ENCODE measurements around the gene MAP3K13.
"Not testable (repeated sequence)": the region's sequence is repeated elsewhere in the genome, so short reads cannot be mapped to it uniquely, and the experiment has no call there.

Gene MAP3K13

DNA sequence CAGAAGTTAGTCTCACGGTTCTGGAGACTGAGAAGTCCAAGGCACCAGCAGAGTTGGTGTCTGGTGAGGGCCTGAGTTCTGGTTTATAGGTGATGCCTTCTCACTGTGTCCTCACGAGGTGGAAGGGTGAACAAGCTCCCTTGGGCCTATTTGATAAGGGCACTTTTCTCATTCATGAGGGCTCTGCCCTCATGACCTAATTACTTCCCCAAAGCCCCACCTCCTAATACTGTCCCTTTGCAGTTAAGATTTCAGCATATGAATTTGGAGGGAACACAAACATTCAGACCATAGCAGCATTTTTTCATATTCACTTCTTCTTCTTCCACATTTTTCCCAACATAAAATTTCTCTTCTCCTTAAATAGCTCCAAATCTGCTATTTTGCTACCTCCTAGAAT, 94.4 kb downstream of the MAP3K13 start:
- no peak for DNase-seq

- no peak for DNase-seq
Measured at GRCh38 chr3:185460309-185460708, 97.4 kb downstream of the MAP3K13 start.

- no peak for DNase-seq
Measured at GRCh38 chr3:185460719-185461350, 97.9 kb downstream of the MAP3K13 start.

DNA sequence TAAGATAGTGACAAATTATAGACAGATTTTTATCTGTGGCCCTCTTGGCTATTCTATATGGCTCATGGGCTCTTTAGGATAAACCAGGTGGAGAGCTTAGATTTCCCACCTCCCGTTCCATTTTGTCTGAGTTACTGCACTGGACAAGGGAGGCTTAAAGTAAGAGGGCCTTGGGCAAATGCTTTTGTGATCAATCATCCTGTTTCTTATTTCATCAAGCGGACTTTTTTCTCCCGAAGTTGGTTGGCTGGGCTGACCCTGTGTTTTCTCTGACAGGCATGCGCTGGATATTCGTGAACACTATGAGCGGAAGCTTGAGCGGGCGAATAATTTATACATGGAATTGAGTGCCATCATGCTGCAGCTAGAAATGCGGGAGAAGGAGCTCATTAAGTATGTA, 102.5 kb downstream of the MAP3K13 start:
- no peak for DNase-seq

DNA sequence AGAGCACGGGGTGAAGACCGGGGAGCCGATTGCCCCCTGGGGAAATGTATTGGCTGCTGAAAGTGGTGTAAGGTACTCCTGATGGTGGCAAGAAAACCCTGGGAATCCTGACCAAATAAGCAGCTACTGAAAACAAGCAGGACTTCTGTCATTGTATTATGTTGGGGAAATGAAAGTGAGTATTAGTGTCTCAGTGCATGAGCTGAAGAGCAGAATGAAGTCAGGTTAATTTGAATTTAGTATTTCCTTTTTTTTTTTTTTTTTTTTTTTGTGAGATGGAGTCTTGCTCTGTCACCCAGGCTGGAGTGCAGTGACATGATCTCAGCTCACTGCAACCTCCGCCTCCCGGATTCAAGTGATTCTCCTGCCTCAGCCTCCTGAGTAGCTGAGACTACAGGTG, 103.2 kb downstream of the MAP3K13 start:
- DNase-seq, result not testable (repeated sequence)

DNA sequence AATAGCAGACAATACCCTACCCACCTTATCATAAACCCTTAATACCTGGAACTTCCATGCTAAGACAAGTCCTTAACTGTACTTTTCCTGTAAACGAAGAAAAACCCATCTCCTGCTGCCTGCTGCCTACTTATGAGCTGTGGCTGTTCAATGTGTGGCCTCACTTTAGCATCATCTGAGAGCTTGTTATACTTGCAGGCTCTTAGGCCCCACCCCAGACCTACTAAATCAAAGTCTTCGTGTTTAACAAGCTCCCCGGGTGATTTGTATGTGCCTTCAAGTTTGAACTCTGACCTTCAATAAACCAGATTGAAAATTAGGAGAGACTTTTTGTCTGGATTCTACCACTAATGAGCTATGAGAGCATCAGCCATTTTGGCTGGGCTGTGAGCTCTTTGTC, 106.6 kb downstream of the MAP3K13 start:
- DNase-seq, result no peak

DNA sequence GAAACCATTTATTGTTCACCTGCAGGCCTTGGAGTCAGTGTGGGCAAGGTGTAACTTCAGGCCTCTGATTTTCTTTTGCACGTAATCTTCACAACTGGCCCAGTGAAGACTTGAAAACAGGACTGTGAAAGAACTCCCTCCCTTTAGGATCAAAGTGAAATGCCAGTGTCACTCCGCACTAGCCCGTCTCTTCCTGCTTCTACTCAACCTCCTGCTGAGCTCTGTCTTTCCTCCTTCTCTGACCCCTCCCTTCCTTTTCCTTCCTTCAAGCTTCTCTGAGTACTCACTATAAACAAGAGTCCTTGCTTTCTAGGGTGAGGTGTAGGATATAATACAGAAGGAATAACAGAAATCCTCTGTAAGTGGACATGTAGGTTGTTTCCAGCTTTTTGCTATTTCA, 107.4 kb downstream of the MAP3K13 start:
- no peak for DNase-seq

DNA sequence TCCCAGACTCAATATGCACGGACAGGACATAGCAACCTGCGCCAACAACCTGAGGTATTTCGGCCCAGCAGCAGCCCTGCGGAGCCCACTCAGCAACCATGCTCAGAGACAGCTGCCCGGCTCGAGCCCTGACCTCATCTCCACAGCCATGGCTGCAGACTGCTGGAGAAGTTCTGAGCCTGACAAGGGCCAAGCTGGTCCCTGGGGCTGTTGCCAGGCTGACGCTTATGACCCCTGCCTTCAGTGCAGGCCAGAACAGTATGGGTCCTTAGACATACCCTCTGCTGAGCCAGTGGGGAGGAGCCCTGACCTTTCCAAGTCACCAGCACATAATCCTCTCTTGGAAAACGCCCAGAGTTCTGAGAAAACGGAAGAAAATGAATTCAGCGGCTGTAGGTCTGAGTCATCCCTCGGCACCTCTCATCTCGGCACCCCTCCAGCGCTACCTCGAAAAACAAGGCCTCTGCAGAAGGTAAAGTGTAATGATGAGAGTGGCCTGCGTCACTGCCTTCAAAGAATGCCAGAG, 110.4 kb downstream of the MAP3K13 start:
- DNase-seq, result no peak

DNA sequence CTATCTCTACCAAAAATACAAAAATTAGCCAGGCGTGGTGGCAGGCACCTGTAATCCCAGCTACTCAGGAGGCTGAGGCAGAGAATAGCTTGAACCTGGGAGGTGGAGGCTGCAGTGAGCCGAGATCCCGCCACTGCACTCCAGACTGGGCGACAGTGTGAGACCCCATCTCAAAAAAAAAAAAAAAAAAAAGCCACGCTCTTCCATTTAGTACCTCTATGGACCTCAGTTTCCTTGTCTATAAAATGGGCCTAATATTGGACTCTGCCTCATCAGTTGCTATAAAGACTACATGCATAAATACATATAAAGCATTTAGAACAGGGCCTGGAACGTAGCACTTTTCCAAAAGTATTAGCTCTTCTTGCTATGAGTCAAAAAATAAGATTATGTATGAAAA, 112.0 kb downstream of the MAP3K13 start:
- DNase-seq, result not testable (repeated sequence)

DNA sequence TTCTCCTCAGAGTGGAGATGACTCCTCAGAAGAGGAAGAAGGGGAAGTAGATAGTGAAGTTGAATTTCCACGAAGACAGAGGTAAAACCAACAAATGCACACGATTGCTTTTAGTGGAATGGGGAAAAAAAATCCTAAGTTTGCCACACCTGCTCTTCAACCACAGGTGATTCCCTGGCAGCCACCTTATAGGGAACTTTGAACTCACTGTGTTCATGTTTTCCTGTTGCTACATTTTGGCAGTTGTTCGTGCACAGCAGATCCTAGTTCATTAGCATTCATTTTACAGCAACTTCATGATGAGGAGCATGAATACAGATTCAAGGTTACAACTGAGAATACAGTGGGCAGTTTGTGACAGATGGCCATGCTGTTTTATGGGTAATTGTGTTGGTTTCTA, 114.4 kb downstream of the MAP3K13 start:
- DNase-seq, result no peak

DNA sequence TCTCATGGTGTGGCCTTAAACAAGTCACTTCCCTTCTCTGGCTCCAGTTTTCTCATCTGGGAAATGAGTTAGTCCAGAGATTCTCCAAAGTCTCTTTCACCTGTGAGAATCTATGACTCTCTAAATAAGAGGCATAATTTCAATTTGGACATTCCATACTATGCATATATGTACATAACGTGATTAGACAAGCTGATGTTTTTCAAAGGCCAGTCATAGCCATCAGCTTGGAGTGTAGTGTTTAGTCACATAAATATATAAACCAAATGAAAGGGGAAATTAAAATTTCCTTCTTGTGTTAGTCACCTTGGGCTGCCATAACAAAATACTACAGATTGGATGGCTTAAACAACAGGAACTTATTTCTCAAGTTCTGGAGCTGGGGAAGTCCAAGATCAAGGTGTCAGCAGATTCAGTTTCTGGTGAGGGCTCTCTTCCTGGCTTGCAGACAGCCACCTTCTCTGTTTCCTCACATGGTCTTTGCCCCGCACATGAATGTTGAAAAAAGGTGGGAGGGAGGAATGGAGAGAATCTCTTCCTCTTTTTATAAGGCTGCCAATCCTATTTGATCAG, 116.5 kb downstream of the MAP3K13 start:
- no peak for DNase-seq

DNA sequence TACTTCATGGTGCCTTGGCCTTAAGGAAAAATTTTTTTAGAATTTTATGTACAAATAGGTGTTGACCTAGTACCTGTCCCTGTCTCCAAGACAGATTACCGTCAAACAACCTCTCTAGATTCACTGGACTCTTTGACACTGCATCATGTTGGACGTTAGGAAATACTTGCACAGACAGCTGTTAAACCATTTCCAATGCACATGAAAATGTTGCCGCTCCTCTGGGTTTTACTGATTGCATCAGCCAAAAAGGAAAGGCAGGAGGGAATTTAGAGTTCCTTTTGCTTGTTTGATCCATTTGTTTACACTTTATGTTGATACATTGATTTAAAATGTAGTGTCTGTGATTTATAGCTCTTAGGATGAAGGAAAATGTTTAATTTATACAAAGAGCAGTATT, 121.4 kb downstream of the MAP3K13 start:
- no peak for DNase-seq

GRCh38 chr3:185486394-185486793, 123.5 kb downstream of the MAP3K13 start:
- no peak for DNase-seq

DNA sequence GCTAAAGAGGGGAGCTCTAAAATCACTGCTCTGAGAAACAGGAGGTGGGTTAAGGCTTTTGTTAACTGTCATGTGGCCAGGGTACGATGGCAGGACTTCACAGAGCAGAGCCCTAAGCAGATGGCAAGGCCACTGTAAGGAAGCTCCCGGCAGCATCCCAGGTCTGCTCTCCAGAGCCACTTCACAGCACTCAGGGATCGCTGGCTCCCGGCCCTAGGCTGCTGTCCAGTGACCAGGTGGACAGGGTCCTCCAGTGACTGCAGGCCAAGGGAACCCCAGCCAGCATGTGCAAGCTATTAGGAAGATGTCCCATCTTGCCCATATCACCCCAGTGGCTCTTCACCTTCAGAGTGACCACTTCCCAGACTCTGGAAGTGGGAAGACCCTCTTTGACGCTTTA, 125.5 kb downstream of the MAP3K13 start:
- DNase-seq, result no peak

DNA sequence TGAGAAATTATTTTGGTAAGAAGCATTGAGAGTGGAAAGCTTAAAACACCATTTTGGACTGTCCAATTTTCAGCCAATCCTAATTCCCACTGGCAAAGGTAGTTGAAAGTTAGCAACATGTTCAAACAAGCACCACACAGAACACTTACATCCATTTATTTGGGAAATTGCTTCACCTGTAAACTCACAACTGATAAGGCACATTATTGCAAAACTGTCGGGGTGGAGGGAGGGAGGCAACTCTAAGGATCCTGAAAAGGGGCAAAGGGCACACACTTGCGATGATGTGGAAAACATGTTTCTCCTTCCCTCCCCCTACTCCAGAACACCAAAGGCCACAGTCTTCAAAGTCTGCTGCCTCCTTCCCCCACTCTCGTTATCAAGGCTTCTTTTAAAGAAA, 126.5 kb downstream of the MAP3K13 start:
- no peak for DNase-seq

GRCh38 chr3:185490241-185490640, 127.3 kb downstream of the MAP3K13 start:
- no peak for DNase-seq

DNA sequence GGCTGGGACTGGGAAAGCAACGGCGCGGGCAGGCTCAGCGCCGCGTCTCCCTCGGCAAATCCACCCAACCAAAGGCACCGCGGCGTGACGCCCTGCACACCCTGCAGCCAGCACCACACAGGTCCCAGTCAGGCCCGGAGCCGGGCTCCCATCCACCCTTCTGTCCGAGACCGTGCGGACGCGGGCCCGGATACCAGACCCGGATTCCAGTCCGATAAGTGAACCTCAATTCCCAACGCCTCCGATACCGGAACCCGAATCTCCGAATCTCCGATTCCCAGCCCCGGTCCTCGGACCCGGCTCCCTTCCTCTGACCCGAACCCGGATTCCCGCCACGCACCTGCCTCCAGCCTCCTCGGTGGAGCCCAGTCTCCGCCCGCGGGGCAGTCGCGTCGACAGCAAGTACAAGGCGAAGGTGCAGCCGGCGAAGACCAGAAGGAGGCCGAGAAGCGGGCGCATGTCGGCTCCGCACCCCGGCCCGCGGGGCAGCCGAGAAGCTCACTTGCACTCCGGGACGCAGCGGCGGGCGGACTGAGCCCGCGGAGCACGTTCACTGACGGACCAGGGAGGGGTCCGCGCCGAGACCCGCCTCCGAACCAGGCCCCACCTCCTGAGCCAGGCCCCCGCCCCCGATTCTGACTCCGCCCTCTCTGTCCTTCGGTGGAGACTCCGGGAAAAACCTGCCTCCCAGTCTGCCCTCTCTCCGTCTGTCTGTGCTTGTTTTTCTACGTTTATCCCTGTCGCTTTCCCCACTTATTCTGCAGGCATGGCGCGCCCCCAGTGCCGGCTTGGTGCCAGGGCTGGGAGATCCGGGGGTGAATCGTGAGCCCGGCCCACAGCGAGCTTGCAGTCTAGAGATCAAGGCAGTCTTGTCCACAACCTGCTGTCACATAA, 135.8 kb downstream of the MAP3K13 start, which contains the start of gene TMEM41A:
Gene TMEM41A, minus strand, starts transcription at position 533 of the 894 bp plus-strand sequence. Its CDS starts 74 bp downstream, at position 459.
- DNase-seq, result peak; percentile 89

- DNase-seq, result no peak
Measured at GRCh38 chr3:185502987-185503386, 140.1 kb downstream of the MAP3K13 start.

DNA sequence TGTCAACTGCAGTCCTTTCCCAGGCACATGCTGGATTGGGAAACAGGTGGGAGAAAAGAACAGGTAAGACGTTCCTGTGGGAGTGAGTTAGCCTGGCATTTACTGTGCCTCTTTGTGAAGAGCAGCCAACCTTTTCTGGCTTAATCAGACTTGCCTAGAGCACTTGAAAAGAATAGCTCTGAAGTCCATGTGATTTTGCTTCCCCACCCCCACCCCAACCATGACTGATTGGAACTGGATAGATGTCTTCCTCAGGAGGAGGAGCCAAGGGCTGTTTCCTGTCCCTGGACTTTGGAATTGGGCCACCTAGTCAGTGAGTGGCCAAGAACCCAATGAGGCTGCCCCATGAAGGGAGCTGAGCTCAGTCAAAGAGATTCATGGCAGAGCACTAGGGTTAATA, 140.6 kb downstream of the MAP3K13 start:
- DNase-seq, result no peak

DNA sequence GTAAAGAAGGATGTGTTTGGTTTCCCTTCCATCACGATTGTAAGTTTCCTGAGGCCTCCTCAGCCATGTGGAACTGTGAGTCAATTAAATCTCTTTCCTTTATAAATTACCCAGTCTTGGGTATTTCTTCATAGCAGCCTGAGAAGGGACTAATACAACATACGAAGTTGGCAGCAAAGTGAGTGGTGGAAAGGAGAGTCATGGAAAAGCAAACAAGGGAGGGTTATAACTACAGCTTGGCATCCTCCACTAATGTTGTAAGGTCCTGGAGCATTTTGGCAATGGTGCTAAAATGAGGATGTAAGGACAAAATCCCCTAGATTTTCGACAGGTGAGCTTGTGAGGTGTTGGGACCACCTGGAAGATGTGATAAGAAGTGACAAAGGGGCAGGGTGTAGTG, 141.7 kb downstream of the MAP3K13 start:
- no peak for DNase-seq

DNA sequence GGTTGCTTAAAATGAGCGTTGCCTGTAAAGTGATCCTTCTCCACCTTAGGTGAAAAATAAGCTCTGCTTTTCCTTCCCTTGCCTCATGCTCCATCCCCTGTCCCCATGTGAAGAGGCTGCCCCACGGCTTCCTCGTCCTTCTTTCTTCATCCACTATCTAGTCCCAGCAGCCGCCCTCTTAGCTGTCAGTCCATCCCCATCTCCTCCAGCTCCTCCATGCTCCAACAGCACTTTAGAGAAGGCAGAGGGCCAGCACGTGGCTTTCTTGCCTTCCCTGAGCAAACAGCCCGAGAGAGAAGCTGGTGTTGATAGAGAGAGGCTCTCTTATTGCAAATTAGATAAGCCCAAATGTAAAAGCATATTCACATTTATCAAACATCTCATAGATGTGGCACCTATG, 144.9 kb downstream of the MAP3K13 start:
- no peak for DNase-seq

DNA sequence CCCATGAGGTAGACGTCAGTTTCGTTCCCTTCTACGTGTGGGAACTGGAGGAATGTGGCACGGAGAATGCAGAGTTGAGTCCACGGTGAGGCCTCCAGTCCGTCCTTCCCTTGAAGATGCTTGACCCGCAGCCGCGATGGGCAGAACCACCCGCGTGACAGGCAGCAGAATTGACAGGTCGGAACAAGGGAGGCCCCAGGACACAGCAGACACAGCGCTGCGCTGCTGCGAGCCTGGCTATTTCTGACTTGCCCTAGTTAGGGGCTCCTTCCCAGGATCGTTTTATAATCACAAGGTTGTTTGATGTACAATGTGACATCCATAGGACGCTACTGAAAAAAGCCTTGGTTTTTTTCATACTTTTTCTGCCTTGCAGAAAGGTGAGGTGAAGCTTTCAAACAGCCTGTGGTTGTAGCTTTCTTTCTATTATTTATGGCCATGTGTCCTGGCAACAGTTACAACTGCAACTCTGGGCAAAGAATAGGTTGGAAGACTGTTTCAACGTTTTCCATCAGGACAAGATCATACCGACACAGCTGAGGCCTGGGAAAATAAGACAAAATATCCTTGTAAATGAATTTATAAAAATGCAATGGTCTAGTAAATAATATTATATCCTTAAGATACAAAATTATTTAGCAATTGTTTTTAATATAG, 145.5 kb downstream of the MAP3K13 start:
- no peak for DNase-seq

DNA sequence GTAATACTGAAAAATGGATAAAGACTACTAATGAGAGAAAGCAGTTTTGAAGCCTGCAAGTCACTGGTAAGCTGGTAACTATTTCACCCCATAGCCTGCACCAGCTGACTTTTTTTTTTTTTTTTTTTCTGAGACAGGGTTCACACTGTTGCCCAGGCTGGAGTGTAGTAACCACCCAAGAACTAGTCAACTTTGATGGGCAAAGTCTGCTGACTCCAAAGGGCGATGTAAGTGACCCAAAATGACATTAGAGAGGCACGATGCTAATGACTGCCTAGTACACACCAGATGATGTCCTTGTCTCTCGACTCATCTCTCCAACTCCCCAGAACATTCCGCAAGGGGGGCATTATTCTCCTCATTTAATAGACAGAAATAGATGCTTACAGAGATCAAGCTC, 148.8 kb downstream of the MAP3K13 start:
- no peak for DNase-seq

All from CD4-positive, alpha-beta T cell treated with Interleukin-4 for 4 hours (primary cell).